ENCODE results near the gene CCDC177.

The CCDC177 gene

GRCh38 chr14:69531135-69531534 is 43.5 kb downstream of the CCDC177 start:
- no peak for DNase-seq (ENCODE audit: extremely low read depth in 1 of 2, low read depth in 1 of 2)

- no peak for DNase-seq (ENCODE audit: extremely low read depth in 1 of 2, low read depth in 1 of 2)
These were observed 44.6 kb downstream of the CCDC177 start for GRCh38 chr14:69530095-69530494.

GRCh38 chr14:69529563-69529962 is 45.1 kb downstream of the CCDC177 start:
- DNase-seq (ENCODE audit: extremely low read depth in 1 of 2, low read depth in 1 of 2): no peak

- DNase-seq (ENCODE audit: extremely low read depth in 1 of 2, low read depth in 1 of 2): no peak
These were observed 45.7 kb downstream of the CCDC177 start for GRCh38 chr14:69528930-69529329.

GRCh38 chr14:69528143-69528542 is 46.5 kb downstream of the CCDC177 start:
- no peak for DNase-seq (ENCODE audit: extremely low read depth in 1 of 2, low read depth in 1 of 2)

GRCh38 chr14:69527635-69528034 is 47.0 kb downstream of the CCDC177 start:
- no peak for DNase-seq (ENCODE audit: extremely low read depth in 1 of 2, low read depth in 1 of 2)

GRCh38 chr14:69525896-69526295 is 48.8 kb downstream of the CCDC177 start:
- no peak for DNase-seq (ENCODE audit: extremely low read depth in 1 of 2, low read depth in 1 of 2)

- no peak for DNase-seq (ENCODE audit: extremely low read depth in 1 of 2, low read depth in 1 of 2)
These were observed 52.6 kb downstream of the CCDC177 start for GRCh38 chr14:69522026-69522425.
